ENCODE data around the gene TMEM266. TPM values are rescaled to one million over a fixed set of nuclear protein-coding genes. Genes with fewer than 3 reads are reported as not detected.

TMEM266 gene
- total RNA-seq, 2 experiments from 2014 or later = not detected

GRCh38 chr15:76147906-76148570, 88.3 kb downstream of the TMEM266 start:
- Mint-ChIP-seq H3K4me3 (no peak overlapping the region), H3K27me3 (peaks cover 34% of the 10 kb centered on the region), H3K4me1 (peaks cover 12% of the 10 kb centered on the region), H3K27ac (no peak overlapping the region), H3K9me3 (no peaks in the 10 kb centered on the region), H3K36me3 (ENCODE audit: low read depth) (no peaks in the 10 kb centered on the region)
- peak; percentile 70 for DNase-seq
- ChIA-PET CTCF (interaction anchor here (0.5 to 2.9 kb wide), 6 partner anchors 9 to 428 kb away, joined by 3 to 15 read pairs (median 5); partner anchors contain the start of gene TMEM266), POLR2A (no interaction called here)

DNA sequence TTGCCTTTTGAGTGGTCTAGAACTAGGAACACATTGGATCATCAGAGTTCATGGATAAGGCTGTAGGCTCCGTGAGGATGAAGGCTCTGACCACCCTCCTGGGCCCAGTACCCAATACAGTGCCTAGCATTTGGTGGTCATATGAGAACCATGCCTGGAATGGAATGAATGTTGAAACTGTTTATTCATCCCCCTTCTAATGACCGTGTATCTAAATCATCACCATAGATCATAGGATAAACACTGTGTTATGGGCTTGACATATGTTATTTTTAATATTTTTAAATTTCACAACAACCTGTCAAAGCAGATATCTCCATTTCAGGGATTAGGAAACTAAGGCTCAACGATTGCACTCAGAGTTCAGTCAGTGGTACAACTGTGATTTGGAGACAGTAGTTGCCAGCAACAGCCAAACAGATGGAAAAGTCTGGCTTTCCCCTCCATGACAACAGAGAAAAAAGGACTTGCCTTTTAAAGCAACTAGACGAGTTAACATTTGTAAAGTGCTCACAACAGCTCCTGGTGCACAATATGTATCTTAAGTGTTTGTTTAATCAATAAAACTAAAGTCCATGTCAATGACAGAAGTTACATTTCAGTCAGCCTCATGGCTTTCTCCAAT, 89.6 kb downstream of the TMEM266 start:
- Mint-ChIP-seq H3K27ac (no peak overlapping the region), H3K9me3 (no peaks in the 10 kb centered on the region), H3K27me3 (peaks cover 25% of the 10 kb centered on the region), H3K4me3 (no peak overlapping the region), H3K4me1 (peaks cover 12% of the 10 kb centered on the region), H3K36me3 (ENCODE audit: low read depth) (no peaks in the 10 kb centered on the region)
- DNase-seq = no peak
- POLR2A ChIA-PET = interaction anchor here (0.6 kb wide), 1 partner anchor 93 kb away, joined by 3 read pairs; no protein-coding TSS in a partner anchor
- CTCF ChIA-PET = interaction anchor here (0.7 to 2.9 kb wide), 7 partner anchors 9 to 760 kb away, joined by 3 to 15 read pairs (median 4); partner anchors contain the start of gene TMEM266

- Mint-ChIP-seq H3K4me1 (peaks cover 8% of the 10 kb centered on the region), H3K27me3 (peaks cover 17% of the 10 kb centered on the region), H3K27ac (no peak overlapping the region), H3K9me3 (no peaks in the 10 kb centered on the region), H3K4me3 (no peak overlapping the region), H3K36me3 (ENCODE audit: low read depth) (no peaks in the 10 kb centered on the region)
- CTCF ChIA-PET = interaction anchor here (0.7 to 2.9 kb wide), 6 partner anchors 11 to 759 kb away, joined by 3 to 15 read pairs (median 3); partner anchors contain the start of gene TMEM266
- POLR2A ChIA-PET = no interaction called here
- no peak for DNase-seq
These were observed 90.7 kb downstream of the TMEM266 start for GRCh38 chr15:76150513-76150912.

DNA sequence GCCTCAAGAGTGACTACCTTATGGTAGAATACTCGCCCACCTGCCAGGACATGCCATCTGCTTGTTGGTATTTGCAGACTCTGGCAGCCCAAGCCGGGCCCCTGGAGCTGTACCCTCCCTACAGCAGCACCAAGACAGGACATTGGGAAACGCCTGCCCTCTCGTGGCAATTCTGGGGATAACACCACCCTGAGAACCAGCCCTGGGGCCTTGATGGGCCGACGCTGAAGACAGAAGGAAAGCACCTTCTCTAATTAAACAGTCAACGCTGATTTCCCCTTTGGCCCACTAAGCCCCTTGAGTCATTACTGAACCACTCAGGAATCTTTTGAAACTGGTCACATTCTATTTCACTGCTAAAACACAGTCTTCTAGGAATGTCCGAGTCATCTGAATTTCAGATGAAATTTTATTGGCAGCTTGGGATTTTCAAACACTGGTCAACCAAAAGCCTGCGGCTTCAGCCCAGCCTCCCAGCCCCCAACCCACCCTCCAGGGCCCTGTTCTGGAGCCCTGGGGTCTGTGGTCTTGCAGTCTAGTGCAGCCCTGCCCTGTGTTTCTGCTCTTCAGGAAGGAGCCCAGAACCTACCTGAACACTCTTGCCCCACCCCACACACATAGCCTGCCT, 91.3 kb downstream of the TMEM266 start:
- POLR2A ChIA-PET = no interaction called here
- Mint-ChIP-seq H3K9me3 (no peaks in the 10 kb centered on the region), H3K27ac (no peak overlapping the region), H3K4me3 (no peak overlapping the region), H3K4me1 (peaks cover 8% of the 10 kb centered on the region), H3K36me3 (ENCODE audit: low read depth) (no peaks in the 10 kb centered on the region), H3K27me3 (peaks cover 12% of the 10 kb centered on the region)
- peak; percentile 77 for DNase-seq
- CTCF ChIA-PET = interaction anchor here (0.9 to 2.9 kb wide), 6 partner anchors 10 to 758 kb away, joined by 3 to 15 read pairs (median 4); partner anchors contain the start of gene TMEM266

- ChIA-PET POLR2A (no interaction called here), CTCF (interaction anchor here (0.9 to 1.6 kb wide), 4 partner anchors 10 to 34 kb away, joined by 3 to 5 read pairs (median 4); no protein-coding TSS in a partner anchor)
- H3K36me3 Mint-ChIP-seq (ENCODE audit: low read depth) = no peaks in the 10 kb centered on the region
- H3K27ac Mint-ChIP-seq = no peak overlapping the region
- no peak for DNase-seq
- no peaks in the 10 kb centered on the region for H3K9me3 Mint-ChIP-seq
- H3K4me1 Mint-ChIP-seq = peaks cover 8% of the 10 kb centered on the region
- no peak overlapping the region for H3K4me3 Mint-ChIP-seq
- H3K27me3 Mint-ChIP-seq = peaks cover 9% of the 10 kb centered on the region
These were observed 91.8 kb downstream of the TMEM266 start for GRCh38 chr15:76151599-76151974.

GRCh38 chr15:76152197-76152596, 92.4 kb downstream of the TMEM266 start:
- H3K27ac Mint-ChIP-seq = no peak overlapping the region
- no peak for DNase-seq
- peaks cover 4% of the 10 kb centered on the region for H3K27me3 Mint-ChIP-seq
- ChIA-PET CTCF (interaction anchor here (0.9 to 1.5 kb wide), 2 partner anchors 9 to 13 kb away, joined by 4 to 5 read pairs; no protein-coding TSS in a partner anchor), POLR2A (no interaction called here)
- no peaks in the 10 kb centered on the region for H3K36me3 Mint-ChIP-seq (ENCODE audit: low read depth)
- no peak overlapping the region for H3K4me3 Mint-ChIP-seq
- no peaks in the 10 kb centered on the region for H3K9me3 Mint-ChIP-seq
- peaks cover 8% of the 10 kb centered on the region for H3K4me1 Mint-ChIP-seq

GRCh38 chr15:76153241-76154197, 93.7 kb downstream of the TMEM266 start:
- no peak for DNase-seq
- no peak overlapping the region for H3K27ac Mint-ChIP-seq

DNA sequence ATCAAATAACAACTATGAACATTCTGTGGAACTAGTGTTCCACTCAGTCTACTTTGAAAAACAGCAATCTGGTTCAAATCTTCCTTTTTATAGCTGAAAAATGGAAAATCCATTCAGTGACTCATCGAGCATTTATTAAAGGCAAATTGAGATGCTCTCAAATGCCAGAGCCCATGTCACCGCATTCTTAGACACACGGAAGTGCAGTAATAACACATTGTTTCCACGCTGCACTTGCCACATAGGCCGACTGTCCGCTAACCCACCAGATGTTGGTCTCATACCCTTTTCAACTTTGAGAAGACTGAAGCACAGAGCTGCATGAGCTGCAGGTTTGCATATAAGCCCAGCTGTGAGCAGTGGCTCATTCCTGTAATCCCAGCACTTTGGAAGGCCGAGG, 95.9 kb downstream of the TMEM266 start:
- no peaks in the 10 kb centered on the region for H3K9me3 Mint-ChIP-seq
- ChIA-PET CTCF (interaction anchor here (1.6 kb wide), 1 partner anchor 16 kb away, joined by 5 read pairs; no protein-coding TSS in a partner anchor), POLR2A (no interaction called here)
- no peaks in the 10 kb centered on the region for H3K36me3 Mint-ChIP-seq (ENCODE audit: low read depth)
- H3K4me3 Mint-ChIP-seq = no peak overlapping the region
- no peaks in the 10 kb centered on the region for H3K27me3 Mint-ChIP-seq
- no peak for DNase-seq
- peaks cover 2% of the 10 kb centered on the region for H3K4me1 Mint-ChIP-seq
- no peak overlapping the region for H3K27ac Mint-ChIP-seq

More at GRCh38 chr15:76153241-76154197, 93.7 kb downstream of the TMEM266 start:
- Mint-ChIP-seq H3K27me3 (peaks cover 2% of the 10 kb centered on the region), H3K9me3 (no peaks in the 10 kb centered on the region), H3K4me3 (no peak overlapping the region), H3K4me1 (peaks cover 6% of the 10 kb centered on the region), H3K36me3 (ENCODE audit: low read depth) (no peaks in the 10 kb centered on the region)
- ChIA-PET POLR2A (no interaction called here), CTCF (interaction anchor here (1.2 to 1.6 kb wide), 2 partner anchors 14 to 91 kb away, joined by 3 read pairs; no protein-coding TSS in a partner anchor)

- H3K4me1 Mint-ChIP-seq = no peaks in the 10 kb centered on the region
- CTCF ChIA-PET = interaction anchor here (1.1 to 2.2 kb wide), 2 partner anchors 10 to 15 kb away, joined by 4 to 6 read pairs; no protein-coding TSS in a partner anchor
These were observed 98.4 kb downstream of the TMEM266 start for GRCh38 chr15:76158226-76158625.

GRCh38 chr15:76158815-76159214, 99.0 kb downstream of the TMEM266 start:
- no peak for DNase-seq
- Mint-ChIP-seq H3K4me1 (no peaks in the 10 kb centered on the region), H3K27me3 (no peaks in the 10 kb centered on the region), H3K27ac (no peak overlapping the region), H3K9me3 (no peaks in the 10 kb centered on the region), H3K4me3 (no peak overlapping the region), H3K36me3 (ENCODE audit: low read depth) (no peaks in the 10 kb centered on the region)
- ChIA-PET CTCF (interaction anchor here (1.1 to 2.2 kb wide), 2 partner anchors 11 to 15 kb away, joined by 4 to 6 read pairs; no protein-coding TSS in a partner anchor), POLR2A (no interaction called here)

More at GRCh38 chr15:76158226-76158625, 98.4 kb downstream of the TMEM266 start:
- no peak overlapping the region for H3K27ac Mint-ChIP-seq
- POLR2A ChIA-PET = no interaction called here
- H3K27me3 Mint-ChIP-seq = no peaks in the 10 kb centered on the region
- no peaks in the 10 kb centered on the region for H3K9me3 Mint-ChIP-seq
- H3K4me3 Mint-ChIP-seq = no peak overlapping the region
- DNase-seq = no peak
- H3K36me3 Mint-ChIP-seq (ENCODE audit: low read depth) = no peaks in the 10 kb centered on the region

DNA sequence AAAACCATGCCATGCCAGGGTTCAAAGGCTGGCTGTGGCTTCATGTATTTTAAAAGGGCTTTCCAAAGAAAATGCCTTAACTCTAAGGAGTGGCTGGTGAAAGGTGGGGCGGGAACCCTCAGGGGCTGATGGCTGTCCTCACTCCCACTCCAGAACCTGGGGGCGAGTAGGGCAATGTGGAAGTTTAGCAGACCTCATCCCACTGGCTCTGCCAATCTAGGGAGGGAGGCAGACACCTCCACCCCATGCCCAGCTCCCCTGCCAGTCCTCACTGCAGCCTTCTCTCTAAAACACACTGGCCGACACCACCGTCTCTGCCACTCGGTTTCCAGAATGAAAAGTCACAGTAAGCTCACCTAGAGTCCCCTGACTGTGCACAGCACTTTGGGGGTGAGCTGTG, 99.5 kb downstream of the TMEM266 start:
- no peaks in the 10 kb centered on the region for H3K4me1 Mint-ChIP-seq
- H3K36me3 Mint-ChIP-seq (ENCODE audit: low read depth) = no peaks in the 10 kb centered on the region
- ChIA-PET CTCF (interaction anchor here (1.1 to 2.2 kb wide), 2 partner anchors 11 to 14 kb away, joined by 4 to 6 read pairs; no protein-coding TSS in a partner anchor), POLR2A (no interaction called here)
- no peaks in the 10 kb centered on the region for H3K9me3 Mint-ChIP-seq
- no peak overlapping the region for H3K27ac Mint-ChIP-seq
- no peaks in the 10 kb centered on the region for H3K27me3 Mint-ChIP-seq
- no peak for DNase-seq
- H3K4me3 Mint-ChIP-seq = no peak overlapping the region
